T-helper 17 cell (primary cell): ENCODE measurements around the gene CD1D. TPM values are rescaled to one million over a fixed set of nuclear protein-coding genes. Genes with fewer than 3 reads are reported as not detected.

Experiments
- ATAC-seq: fragments of 150-1000 bp; cut with Tn5 transposase; 2 replicates; pipeline ENCODE4 v1.10.0; 2021; ENCODE audit warnings: mild to moderate bottlenecking, moderate library complexity
- DNase-seq, 3 donors: peaks; one replicate each; pipeline versions ENCODE4 v3.0.0 to v3.0.0-alpha.2; 2020 to 2021
- H3K9me3 ChIP-seq: one replicate; pipeline ENCODE4 v1.7.0; 2013; ENCODE audit warnings: low read length, mild to moderate bottlenecking; ENCODE audit not compliant: control insufficient read depth, poor library complexity, severe bottlenecking
- H3K27ac Mint-ChIP-seq: one replicate; pipeline ENCODE4 v1.8.0; 2022; ENCODE audit warnings: mild to moderate bottlenecking, moderate library complexity, mixed read lengths
- H3K27me3 Mint-ChIP-seq: one replicate; pipeline ENCODE4 v1.8.0; 2022; ENCODE audit warnings: mixed read lengths
- H3K36me3 Mint-ChIP-seq: one replicate; pipeline ENCODE4 v1.8.0; 2022; ENCODE audit warnings: low read depth, mixed read lengths
- H3K4me1 Mint-ChIP-seq: one replicate; pipeline ENCODE4 v1.8.0; 2022; ENCODE audit warnings: mild to moderate bottlenecking, mixed read lengths
- H3K4me3 Mint-ChIP-seq: one replicate; pipeline ENCODE4 v1.8.0; 2022; ENCODE audit warnings: mild to moderate bottlenecking, moderate library complexity, mixed read lengths
- total RNA-seq, 4 donors: library from RNA in 2 of 4; stranded (reverse) in 2 of 4; gene quantifications; one replicate each; pipeline ENCODE4 v1.2.3 and lab custom pipeline; 2022 to 2026

CD1D gene
- total RNA-seq, 2 donors from 2014 or later = 0.94 to 0.99 TPM

GRCh38 chr1:158227904-158228623 is 47.4 kb downstream of the CD1D start:
- Mint-ChIP-seq H3K27ac (no peak overlapping the region), H3K36me3 (no peaks in the 10 kb centered on the region), H3K4me3 (no peak overlapping the region), H3K4me1 (no peaks in the 10 kb centered on the region), H3K27me3 (peaks cover 48% of the 10 kb centered on the region)
- ATAC-seq = no peak
- no peak for DNase-seq
- H3K9me3 ChIP-seq = no peaks in the 10 kb centered on the region

Other genes with a start within 250 kb of the CD1D start
- not detected for gene KIRREL1, start 187.2 kb upstream of the CD1D start, total RNA-seq
- not detected for gene CD1A, start 73.5 kb downstream of the CD1D start, total RNA-seq
- gene CD1C, start 109.0 kb downstream of the CD1D start, total RNA-seq = 1 to 10 TPM; 1.6 to 5.0 TPM
- not detected for gene CD1B, start 150.6 kb downstream of the CD1D start, total RNA-seq
- under 1 TPM in 1 of 2 donors, not detected in 1; 0.42 TPM for gene CD1E, start 173.0 kb downstream of the CD1D start, total RNA-seq
- gene OR10T2, start 218.6 kb downstream of the CD1D start, total RNA-seq = not detected
- gene OR10K2, start 245.3 kb downstream of the CD1D start, total RNA-seq = not detected